Measurements from ENCODE around the gene ESR2. TPM values are rescaled to one million over a fixed set of nuclear protein-coding genes. Genes with fewer than 3 reads are reported as not detected.

The ESR2 gene
- total RNA-seq, 1 experiment from 2014 or later: 0.15 TPM

DNA sequence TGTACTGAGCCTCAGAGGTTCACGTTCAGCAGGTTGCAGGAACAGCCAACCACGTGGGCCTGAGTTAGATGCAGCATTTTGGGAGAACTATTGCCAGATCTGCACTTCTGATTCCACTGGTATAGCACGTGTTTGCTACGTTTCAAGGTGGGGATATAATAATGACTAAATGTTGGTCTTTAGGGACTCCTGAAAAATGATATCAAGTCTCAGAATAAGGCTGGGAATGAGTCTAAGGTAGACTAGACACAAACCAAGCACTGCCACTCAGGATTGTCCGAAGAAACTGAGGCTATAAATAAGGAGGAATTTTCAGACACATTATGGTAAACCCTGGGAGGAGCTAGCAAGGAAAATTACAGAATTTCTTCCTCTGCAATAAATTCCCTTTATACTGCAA is 98.1 kb downstream of the ESR2 start:
- Mint-ChIP-seq H3K4me1 (peaks cover 76 to 78% of the 10 kb centered on the region in 2 experiments), H3K4me3 (no peak overlapping the region; a peak in 1 of 5 replicates), H3K27ac (0 out of 7 replicates have a peak overlapping the region, but pooled peaks of 1 of the 3 experiments have one; percentile 10), H3K36me3 (ENCODE audit: insufficient read depth in 1 of 3, low read depth in 3 of 3) (peaks cover 8 to 20% (median 11%) of the 10 kb centered on the region in 3 experiments; a peak in 5 of 7 replicates), H3K9me3 (no peaks in the 10 kb centered on the region; a peak in 1 of 5 replicates), H3K27me3 (ENCODE audit: low read depth) (no peaks in the 10 kb centered on the region)
- H3K4ac ChIP-seq (ENCODE audit: low read depth, low read length): no peak overlapping the region
- no peak overlapping the region for H4K91ac ChIP-seq (ENCODE audit: insufficient read length, low read depth, low read length)
- peaks cover 4% of the 10 kb centered on the region for H3K23me2 ChIP-seq (ENCODE audit: insufficient read length, low read depth, low read length, poor library complexity, severe bottlenecking)
- no peak overlapping the region for H3K4me2 ChIP-seq (ENCODE audit: insufficient read depth, insufficient read length, low read length)
- H3T11ph ChIP-seq (ENCODE audit: low read length): no peak overlapping the region
- no peak overlapping the region for H2AK5ac ChIP-seq (ENCODE audit: insufficient read length, low read length)
- H3K56ac ChIP-seq (ENCODE audit: insufficient read length, low read depth, low read length): no peak overlapping the region
- H2BK20ac ChIP-seq (ENCODE audit: low read depth, low read length, poor library complexity, severe bottlenecking): no peak overlapping the region
- TF ChIP-seq, protein P1, sequence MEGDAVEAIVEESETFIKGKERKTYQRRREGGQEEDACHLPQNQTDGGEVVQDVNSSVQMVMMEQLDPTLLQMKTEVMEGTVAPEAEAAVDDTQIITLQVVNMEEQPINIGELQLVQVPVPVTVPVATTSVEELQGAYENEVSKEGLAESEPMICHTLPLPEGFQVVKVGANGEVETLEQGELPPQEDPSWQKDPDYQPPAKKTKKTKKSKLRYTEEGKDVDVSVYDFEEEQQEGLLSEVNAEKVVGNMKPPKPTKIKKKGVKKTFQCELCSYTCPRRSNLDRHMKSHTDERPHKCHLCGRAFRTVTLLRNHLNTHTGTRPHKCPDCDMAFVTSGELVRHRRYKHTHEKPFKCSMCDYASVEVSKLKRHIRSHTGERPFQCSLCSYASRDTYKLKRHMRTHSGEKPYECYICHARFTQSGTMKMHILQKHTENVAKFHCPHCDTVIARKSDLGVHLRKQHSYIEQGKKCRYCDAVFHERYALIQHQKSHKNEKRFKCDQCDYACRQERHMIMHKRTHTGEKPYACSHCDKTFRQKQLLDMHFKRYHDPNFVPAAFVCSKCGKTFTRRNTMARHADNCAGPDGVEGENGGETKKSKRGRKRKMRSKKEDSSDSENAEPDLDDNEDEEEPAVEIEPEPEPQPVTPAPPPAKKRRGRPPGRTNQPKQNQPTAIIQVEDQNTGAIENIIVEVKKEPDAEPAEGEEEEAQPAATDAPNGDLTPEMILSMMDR (conservative IDR thresholded peaks at IDR 0.05): no peak
- H2BK5ac ChIP-seq (ENCODE audit: insufficient read length, low read length): no peak overlapping the region
- no peaks in the 10 kb centered on the region for H4K20me1 ChIP-seq (ENCODE audit: control insufficient read depth, insufficient read depth, insufficient read length)
- H3K9me3 ChIP-seq (ENCODE audit: control insufficient read depth, low read depth, low read length): no peaks in the 10 kb centered on the region
- no peak overlapping the region for H3K18ac ChIP-seq (ENCODE audit: insufficient read length, low read depth, low read length)
- no peak overlapping the region for H3K23ac ChIP-seq (ENCODE audit: insufficient read length, low read depth, low read length)
- no peak overlapping the region for H2BK15ac ChIP-seq (ENCODE audit: low read depth, low read length)
- H3K4me1 ChIP-seq (ENCODE audit: insufficient read depth, low read length): no peaks in the 10 kb centered on the region; the same call in 1 of the 2 replicates
- no peak overlapping the region for H4K5ac ChIP-seq (ENCODE audit: insufficient read length, low read depth, low read length)
- no peaks in the 10 kb centered on the region for H3K27me3 ChIP-seq (ENCODE audit: insufficient read depth, low read length)
- no peak overlapping the region for H3K9ac ChIP-seq (ENCODE audit: extremely low read depth, insufficient read length, low read length)
- no peak overlapping the region for H3K27ac ChIP-seq (ENCODE audit: insufficient read length, low read depth, low read length)
- no peak overlapping the region for H2BK120ac ChIP-seq (ENCODE audit: low read depth, low read length, poor library complexity, severe bottlenecking)
- no peak overlapping the region for H2AFZ ChIP-seq (ENCODE audit: low read length)
- no peaks in the 10 kb centered on the region for H3K79me1 ChIP-seq (ENCODE audit: insufficient read depth, low read depth, low read length, poor library complexity, severe bottlenecking)
- H4K8ac ChIP-seq (replicated peaks; ENCODE audit: insufficient read length, low read depth, low read length): no peak overlapping the region
- DNase-seq: no peak
- H2BK12ac ChIP-seq (ENCODE audit: insufficient read length, low read depth, low read length): no peak overlapping the region
- no peak overlapping the region for H3K14ac ChIP-seq (ENCODE audit: insufficient read depth, low read length)
- H3K79me2 ChIP-seq (ENCODE audit: insufficient read depth, low read length): no peaks in the 10 kb centered on the region
- WGBS (ENCODE audit: extremely low coverage, insufficient read length, low lambda C conversion rate): no CpG with 5 or more reads among the region's 5 CpGs
